ENCODE measurements around the gene SPHKAP. TPM values are rescaled to one million over a fixed set of nuclear protein-coding genes. Genes with fewer than 3 reads are reported as not detected.
"Not testable (repeated sequence)": the region's sequence is repeated elsewhere in the genome, so short reads cannot be mapped to it uniquely, and the experiment has no call there.

The SPHKAP gene
- total RNA-seq, 1 donor from 2014 or later, result 2.6 TPM

DNA sequence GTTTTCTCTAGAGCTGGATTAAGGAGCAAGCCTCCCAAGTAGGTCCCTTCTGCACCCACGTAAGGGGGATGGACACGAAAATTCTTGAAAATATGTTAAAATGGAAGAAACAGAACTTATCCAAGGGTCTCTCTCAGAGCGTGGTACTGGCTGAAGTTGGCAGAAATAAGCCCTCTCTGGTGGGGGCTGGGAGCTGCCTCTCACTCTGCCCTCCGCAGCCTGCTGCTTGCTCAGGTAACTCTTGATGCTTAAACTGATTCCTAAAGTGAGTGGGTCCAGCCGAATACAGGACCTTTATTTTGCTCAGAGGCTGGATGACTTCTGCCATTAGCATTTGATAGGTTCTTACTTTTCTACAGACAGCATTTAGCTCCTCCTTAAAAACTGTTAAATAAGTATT is 78.1 kb downstream of the SPHKAP start:
- no peak for DNase-seq (ENCODE audit: low spot score)

DNA sequence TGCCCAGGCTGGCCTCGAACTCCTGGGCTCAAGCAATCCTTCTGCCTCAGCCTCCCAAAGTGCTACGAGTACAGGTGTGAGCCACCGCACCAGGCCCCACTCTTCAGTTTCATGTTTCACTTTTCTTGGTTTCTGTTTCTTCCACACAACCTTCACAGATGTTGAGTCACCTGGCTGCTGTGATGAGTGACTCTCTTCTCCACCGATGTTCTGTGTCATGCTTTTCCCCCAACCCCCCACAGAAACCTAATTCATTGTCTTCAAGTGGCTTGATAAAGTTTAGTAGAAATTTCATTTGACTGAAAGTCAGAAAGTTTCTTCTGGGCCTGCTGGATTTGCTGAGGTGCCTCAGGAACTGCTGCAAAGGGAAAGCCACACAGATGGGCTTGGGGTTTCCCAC is 78.5 kb downstream of the SPHKAP start:
- no peak for DNase-seq (ENCODE audit: low spot score)

DNA sequence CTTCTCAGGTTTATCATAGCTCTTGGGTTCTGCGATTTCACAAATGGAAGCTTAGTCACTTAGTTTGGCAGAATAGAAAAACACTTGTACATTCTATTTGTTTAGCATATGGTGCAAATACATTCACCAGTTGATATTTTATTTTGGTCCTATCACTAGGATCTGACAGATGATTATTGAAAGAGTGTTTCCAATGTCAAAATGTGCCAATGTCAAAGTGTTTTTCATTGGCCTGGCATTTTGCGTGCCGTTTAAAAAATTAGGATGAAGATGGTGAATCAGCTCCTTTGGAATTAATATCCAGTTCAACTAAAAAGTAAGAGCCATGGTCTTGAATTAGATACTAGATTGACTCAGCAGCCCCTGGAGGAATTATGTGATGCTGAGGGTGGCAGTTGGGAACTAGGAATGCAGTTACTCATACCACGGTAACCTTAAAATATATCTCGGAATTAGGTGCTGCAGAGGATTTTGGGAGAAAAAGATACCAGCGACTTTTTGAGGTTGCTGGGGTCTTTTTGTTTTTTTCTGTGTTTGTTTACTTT is 87.0 kb downstream of the SPHKAP start:
- DNase-seq (ENCODE audit: low spot score), result no peak

GRCh38 chr2:228092056-228092455 is 89.4 kb downstream of the SPHKAP start:
- no peak for DNase-seq (ENCODE audit: low spot score)

DNA sequence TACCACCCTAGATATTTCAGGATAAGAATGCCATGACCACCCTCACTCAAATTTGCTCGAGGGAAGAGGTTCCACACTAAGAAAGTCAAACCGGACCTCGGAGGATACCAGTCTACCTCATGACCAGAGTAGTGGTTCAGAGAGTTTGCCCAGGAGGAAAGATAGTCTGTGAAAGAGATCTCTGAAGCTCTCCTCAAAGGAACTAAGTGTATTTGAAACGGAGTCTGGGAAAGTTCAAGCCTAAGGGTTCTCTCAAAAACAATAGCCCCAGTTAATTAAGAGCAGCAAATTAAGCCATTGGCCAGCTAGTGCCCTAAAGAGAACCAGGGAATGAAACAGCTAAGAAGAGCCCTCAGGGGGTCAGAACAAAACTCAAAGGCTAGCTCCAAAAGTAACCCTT is 94.9 kb downstream of the SPHKAP start:
- DNase-seq (ENCODE audit: low spot score), result no peak

GRCh38 chr2:228084717-228085116 is 96.8 kb downstream of the SPHKAP start:
- no peak for DNase-seq (ENCODE audit: low spot score)

GRCh38 chr2:228083131-228083530 is 98.4 kb downstream of the SPHKAP start:
- no peak for DNase-seq (ENCODE audit: low spot score)

- DNase-seq (ENCODE audit: low spot score), result no peak
Observed at GRCh38 chr2:228082571-228082970, 98.9 kb downstream of the SPHKAP start.

GRCh38 chr2:228079194-228079593 is 102.3 kb downstream of the SPHKAP start:
- DNase-seq (ENCODE audit: low spot score), result no peak

DNA sequence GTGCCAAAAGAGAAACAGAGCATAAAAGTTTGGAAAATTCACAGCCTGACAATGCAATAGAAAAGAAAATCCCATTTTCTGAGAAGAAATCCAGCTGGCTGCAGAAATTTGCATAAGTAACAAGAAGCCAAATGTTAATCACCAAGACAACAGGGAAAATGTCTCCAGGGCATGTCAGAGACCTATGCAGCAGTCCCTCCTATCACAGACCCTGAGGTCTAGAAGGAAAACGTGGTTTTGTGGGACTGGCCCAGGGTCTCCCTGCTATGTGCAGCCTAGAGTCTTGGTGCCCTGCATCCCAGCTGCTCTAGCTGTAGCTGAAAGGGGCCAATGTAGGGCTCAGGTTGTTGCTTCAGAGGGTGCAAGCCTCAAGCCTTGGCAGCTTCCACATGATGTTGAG is 104.8 kb downstream of the SPHKAP start:
- not testable (repeated sequence) for DNase-seq (ENCODE audit: low spot score)

GRCh38 chr2:228072669-228073068 is 108.8 kb downstream of the SPHKAP start:
- DNase-seq (ENCODE audit: low spot score), result no peak

DNA sequence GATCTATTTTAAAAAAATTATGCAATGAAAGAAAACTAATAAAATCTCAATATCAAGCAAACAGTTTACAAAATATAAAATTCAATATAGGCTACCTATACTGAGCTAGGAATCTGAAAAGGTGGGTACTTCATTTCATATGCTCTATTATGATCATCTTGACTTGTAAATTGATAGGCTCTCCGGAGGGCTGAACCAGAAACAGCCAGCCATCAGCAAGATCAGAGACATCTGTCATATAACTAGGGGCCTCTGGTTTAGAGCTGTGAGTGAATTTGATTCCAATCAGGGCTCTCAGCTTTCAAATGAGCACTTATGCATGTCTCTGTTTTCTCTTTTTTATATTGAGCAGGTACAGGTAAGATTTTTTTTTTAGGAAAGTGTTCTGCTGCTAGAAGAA is 114.2 kb downstream of the SPHKAP start:
- DNase-seq (ENCODE audit: low spot score), result no peak

- no peak for DNase-seq (ENCODE audit: low spot score)
Observed at GRCh38 chr2:228066126-228066798, 115.2 kb downstream of the SPHKAP start.

GRCh38 chr2:228065686-228066085 is 115.8 kb downstream of the SPHKAP start:
- no peak for DNase-seq (ENCODE audit: low spot score)

- no peak for DNase-seq (ENCODE audit: low spot score)
Observed at GRCh38 chr2:228064796-228065315, 116.6 kb downstream of the SPHKAP start.

DNA sequence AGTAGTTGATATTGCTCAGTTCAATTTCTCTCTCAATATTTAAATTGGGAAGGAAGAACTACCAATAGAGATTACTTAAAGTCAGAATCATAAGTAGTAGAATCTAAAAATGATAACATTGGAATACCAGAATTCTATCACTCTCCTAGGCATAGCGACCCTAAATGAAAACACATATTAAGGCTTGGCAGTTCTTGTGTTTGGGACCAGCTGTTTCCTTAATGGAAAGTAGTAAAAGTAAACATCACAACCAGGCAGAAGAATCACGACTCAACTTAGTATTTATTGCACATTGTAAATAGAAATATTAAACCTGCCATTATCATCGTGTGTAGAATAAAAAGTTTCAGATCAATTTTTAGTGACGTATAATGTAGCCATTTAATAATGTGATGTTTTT is 117.5 kb downstream of the SPHKAP start:
- DNase-seq (ENCODE audit: low spot score), result no peak

DNA sequence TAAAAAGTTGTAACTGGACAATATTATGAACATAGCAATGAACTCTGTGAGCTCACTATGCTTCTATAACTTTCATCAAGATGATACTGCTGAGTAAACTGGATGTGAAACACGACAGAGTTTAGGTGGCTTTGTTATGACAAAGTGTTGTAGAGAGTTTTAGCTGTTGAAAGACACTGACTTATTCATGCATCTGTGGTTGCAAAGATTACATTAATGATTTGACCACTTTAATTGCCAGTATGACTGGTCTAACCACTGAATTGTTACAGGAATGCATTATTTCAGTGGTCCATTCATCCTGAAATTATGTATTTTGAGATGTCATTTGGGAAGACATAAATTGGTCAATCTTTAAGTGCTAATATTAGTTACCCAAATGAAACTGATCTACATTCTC is 117.9 kb downstream of the SPHKAP start:
- no peak for DNase-seq (ENCODE audit: low spot score)

GRCh38 chr2:228059735-228060134 is 121.8 kb downstream of the SPHKAP start:
- no peak for DNase-seq (ENCODE audit: low spot score)

- no peak for DNase-seq (ENCODE audit: low spot score)
Observed at GRCh38 chr2:228056293-228057097, 125.0 kb downstream of the SPHKAP start.

DNA sequence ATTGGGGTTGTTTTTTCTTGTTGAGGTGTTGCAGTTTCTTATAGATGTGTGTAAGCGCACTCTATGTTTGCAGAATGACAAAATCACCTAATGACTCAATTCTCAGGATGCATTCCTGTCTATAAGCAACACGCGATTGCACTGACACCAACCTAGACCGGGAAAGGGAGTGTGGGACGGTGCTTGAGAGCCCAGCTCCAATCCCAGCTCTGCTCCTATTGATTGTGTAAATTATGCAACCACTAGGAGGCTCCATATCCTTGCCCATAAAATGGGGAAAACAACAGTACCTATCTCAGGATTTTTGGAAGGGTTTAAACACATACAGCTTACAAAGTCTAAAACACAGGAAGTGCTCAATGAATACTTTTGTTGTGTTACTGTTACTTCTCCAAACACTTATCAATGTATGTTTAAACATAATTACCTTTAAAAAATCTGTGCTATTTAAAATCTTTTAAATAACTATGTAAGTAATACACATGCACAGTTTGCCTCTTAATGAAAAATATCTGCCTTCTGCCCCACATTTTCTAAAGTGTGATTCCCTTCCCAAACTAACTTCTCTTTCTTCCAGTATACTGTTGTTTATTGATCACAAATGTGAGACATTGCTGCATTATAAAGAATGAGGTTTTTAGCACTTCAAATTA is 132.5 kb downstream of the SPHKAP start:
- peak; percentile 28 for DNase-seq (ENCODE audit: low spot score)

- no peak for DNase-seq (ENCODE audit: low spot score)
Observed at GRCh38 chr2:228040995-228041394, 140.5 kb downstream of the SPHKAP start.

All from umbilical cord (tissue), 2 donors.